IPS-NIHi7 (cell line): ENCODE results near the gene ZNF24.

Experiments
- DNase-seq: peaks from one replicate; pipeline ENCODE4 v3.0.0; 2012; ENCODE audit warnings: mixed read lengths; ENCODE audit errors: extremely low spot score

Gene ZNF24

GRCh38 chr18:35343936-35344735 lies at the start of gene ZNF24:
Gene ZNF24 (minus strand): TSS chr18:35344420. CDS start chr18:35340650, 3,770 bp downstream.
- peak; percentile 97 for DNase-seq

- no peak for DNase-seq
These were observed 49.5 kb upstream of the ZNF24 start for GRCh38 chr18:35393716-35394115.

GRCh38 chr18:35392375-35392774 lies 48.2 kb upstream of the ZNF24 start:
- DNase-seq: no peak

GRCh38 chr18:35390951-35391700 lies 46.9 kb upstream of the ZNF24 start:
- no peak for DNase-seq

- no peak for DNase-seq
These were observed 44.9 kb upstream of the ZNF24 start for GRCh38 chr18:35389095-35389618.

- peak; percentile 19 for DNase-seq
These were observed 42.9 kb upstream of the ZNF24 start for GRCh38 chr18:35387152-35387571.

- peak; percentile 92 for DNase-seq
These were observed 42.4 kb upstream of the ZNF24 start for GRCh38 chr18:35386600-35387100.

- no peak for DNase-seq
These were observed 38.9 kb upstream of the ZNF24 start for GRCh38 chr18:35383136-35383535.

GRCh38 chr18:35379421-35379820 lies 35.2 kb upstream of the ZNF24 start:
- DNase-seq: no peak

- no peak for DNase-seq
These were observed 34.3 kb upstream of the ZNF24 start for GRCh38 chr18:35378574-35378896.

GRCh38 chr18:35377875-35378573 lies 33.8 kb upstream of the ZNF24 start:
- no peak for DNase-seq

- peak; percentile 89 for DNase-seq
These were observed 32.8 kb upstream of the ZNF24 start, which contains the start of gene ZNF396 for GRCh38 chr18:35376742-35377695. Gene ZNF396 (minus strand): TSS chr18:35377337. CDS start chr18:35374292, 3,045 bp downstream.

- peak; percentile 51 for DNase-seq
These were observed 32.1 kb upstream of the ZNF24 start for GRCh38 chr18:35376393-35376741.

GRCh38 chr18:35374708-35375107 lies 30.5 kb upstream of the ZNF24 start:
- no peak for DNase-seq

- no peak for DNase-seq
These were observed 27.4 kb upstream of the ZNF24 start for GRCh38 chr18:35371412-35372195.

- no peak for DNase-seq
These were observed 24.9 kb upstream of the ZNF24 start for GRCh38 chr18:35369126-35369525.

GRCh38 chr18:35368595-35368994 lies 24.4 kb upstream of the ZNF24 start:
- no peak for DNase-seq

- no peak for DNase-seq
These were observed 18.3 kb upstream of the ZNF24 start for GRCh38 chr18:35362531-35362930.

- no peak for DNase-seq
These were observed 17.5 kb upstream of the ZNF24 start for GRCh38 chr18:35361570-35362321.
